K562 (cell line): ENCODE data around the gene FNDC11. TPM values are rescaled to one million over a fixed set of nuclear protein-coding genes. Genes with fewer than 3 reads are reported as not detected.

Source experiments
- ATF7 ChIP-seq: fragments of 450-650 bp; IDR thresholded peaks from 2 replicates; pipeline ENCODE4 v1.7.1; 2014; ENCODE audit warnings: mild to moderate bottlenecking, moderate library complexity
- DIDO1 ChIP-seq: fragments of 450-650 bp; IDR thresholded peaks from 2 replicates; pipeline ENCODE4 v1.6.1; 2016; ENCODE audit warnings: low read depth, missing biosample characterization, missing genetic modification characterization
- ESRRA ChIP-seq: fragments of 450-650 bp; IDR thresholded peaks from 2 replicates; pipeline ENCODE4 v1.6.1; 2014; ENCODE audit warnings: low read depth, mild to moderate bottlenecking, moderate library complexity, borderline replicate concordance
- GATAD2B ChIP-seq: fragments of 450-650 bp; IDR thresholded peaks from 2 replicates; pipeline ENCODE4 v1.6.1; 2017; ENCODE audit warnings: mild to moderate bottlenecking, borderline replicate concordance
- HINFP ChIP-seq: fragments of 450-650 bp; conservative IDR thresholded peaks from 2 replicates; pipeline ENCODE4 v1.6.1; 2016; ENCODE audit warnings: missing genetic modification characterization, low read depth, mild to moderate bottlenecking, control low read depth, missing compliant biosample characterization
- KDM2B ChIP-seq: fragments of 250-450 bp; sonication (Bioruptor Pico); IDR thresholded peaks from 2 replicates; pipeline ENCODE4 v1.8.0; 2021; ENCODE audit warnings: mild to moderate bottlenecking, moderate library complexity
- L3MBTL2 ChIP-seq: fragments of 450-650 bp; IDR thresholded peaks from 2 replicates; pipeline ENCODE4 v1.6.1; 2016; ENCODE audit warnings: mild to moderate bottlenecking, moderate library complexity
- PKNOX1 ChIP-seq: fragments of 450-650 bp; IDR thresholded peaks from 2 replicates; pipeline ENCODE4 v1.6.1; 2016
- RAD51 ChIP-seq: fragments of 450-650 bp; IDR thresholded peaks from 2 replicates; pipeline ENCODE4 v1.7.1; 2016; ENCODE audit warnings: low read depth, mild to moderate bottlenecking, borderline replicate concordance
- RBM25 ChIP-seq: fragments of 200-400 bp; formaldehyde crosslinking; IDR thresholded peaks from 2 replicates; pipeline ENCODE4 v1.6.1; 2018; ENCODE audit warnings: low read length, low read depth, moderate library complexity; ENCODE audit not compliant: severe bottlenecking
- SREBF1 ChIP-seq: fragments of 150-350 bp; IDR thresholded peaks from 2 replicates; pipeline ENCODE4 v1.6.1; 2014; ENCODE audit warnings: antibody characterized with exemption, low read depth, low read length, borderline replicate concordance
- ZBTB33 ChIP-seq: sonication (generic); formaldehyde crosslinking; IDR thresholded peaks from 2 replicates; pipeline ENCODE4 v1.8.1; 2023; ENCODE audit warnings: mild to moderate bottlenecking, missing genetic modification reagents
- ZNF224 ChIP-seq: sonication (generic); formaldehyde crosslinking; IDR thresholded peaks from 2 replicates; pipeline ENCODE4 v1.8.0; 2022; ENCODE audit warnings: mild to moderate bottlenecking, missing genetic modification reagents
- ZNF79 ChIP-seq: fragments of 250-450 bp; sonication (Bioruptor Pico); IDR thresholded peaks from 2 replicates; pipeline ENCODE4 v1.4.0; 2020; ENCODE audit warnings: low read depth, mild to moderate bottlenecking, moderate library complexity
- polyA plus RNA-seq, 8 experiments: library from polyadenylated mRNA; depleted of rRNA in 4 of 8; stranded (reverse) in 5 of 8; unstranded in 3 of 8; fragments of >200 nt; fragmentation: Nextera tagmentation in 2 of 8; fragmentation: Illumina TruSeq in 1 of 8; extraction: Ambion mirVana in 2 of 8; extraction: Trizol in 1 of 8; gene quantifications; 2 replicates each; pipeline versions ENCODE4 v1.2.1 to v1.2.3, GENCODE V29; 2011 to 2014; ENCODE audit warnings: inconsistent platforms in 1 of 8, missing spikeins in 1 of 8
- total RNA-seq, 7 experiments: library from RNA; depleted of rRNA in 6 of 7; stranded (reverse); fragments of >200 nt in 6 of 7; fragmentation: Illumina TruSeq in 2 of 7; extraction: Trizol in 2 of 7; gene quantifications; 2 replicates each; pipeline versions ENCODE4 v1.2.1 to v1.2.3, GENCODE V29; 2011 to 2021; ENCODE audit warnings: low replicate concordance in 1 of 7

FNDC11 gene
- total and polyA plus RNA-seq, 9 of the 15 experiments (the other 6 are each of a cell fraction or from before 2014, with no cell fraction given): 0.08 to 2.3 (median 0.64) TPM; not detected in 2

- TF ChIP-seq HINFP (tag) (no peak), KDM2B (CRISPR knock-in tag) (no peak), ZBTB33 (CRISPR knock-in tag) (peak; percentile 64; the same call in 1 of the 2 replicates), PKNOX1 (no peak), ATF7 (no peak), DIDO1 (tag) (no peak), ZNF79 (no peak), L3MBTL2 (no peak), SREBF1 (no peak), GATAD2B (no peak), RBM25 (no peak), ESRRA (0 out of 2 replicates have a peak, but pooled peaks have one; percentile 29), ZNF224 (CRISPR knock-in tag) (no peak), RAD51 (no peak)
Measured at GRCh38 chr20:63544241-63544957, 9.6 kb upstream of the FNDC11 start (continued).
